Neuronal stem cell (in vitro differentiated cells): ENCODE measurements around the gene RIOK2.
"Not testable (repeated sequence)": the region's sequence is repeated elsewhere in the genome, so short reads cannot be mapped to it uniquely, and the experiment has no call there.

Experiments
- DNase-seq: peaks from one replicate; pipeline ENCODE4 v3.0.0-alpha.2; 2013; ENCODE audit warnings: low spot score
- H2AFZ ChIP-seq: one replicate; pipeline ENCODE4 v1.6.1; 2013; ENCODE audit warnings: mild to moderate bottlenecking, low read length, inconsistent platforms
- H2AK5ac ChIP-seq: 2 replicates; pipeline ENCODE4 v1.6.1; 2013; ENCODE audit warnings: low read depth, mild to moderate bottlenecking, inconsistent platforms, low read length, moderate library complexity, mixed read lengths
- H2BK120ac ChIP-seq: 2 replicates; pipeline ENCODE4 v1.6.1; 2013; ENCODE audit warnings: low read depth, mild to moderate bottlenecking, inconsistent platforms, low read length, moderate library complexity, mixed read lengths
- H2BK12ac ChIP-seq: one replicate; pipeline ENCODE4 v1.6.1; 2013; ENCODE audit warnings: low read length, inconsistent platforms
- H2BK15ac ChIP-seq: 2 replicates; pipeline ENCODE4 v1.6.1; 2013; ENCODE audit warnings: mild to moderate bottlenecking, low read length, inconsistent platforms, mixed read lengths
- H2BK5ac ChIP-seq: one replicate; pipeline ENCODE4 v1.6.1; 2013; ENCODE audit warnings: inconsistent platforms, mild to moderate bottlenecking, low read length, moderate library complexity
- H3K14ac ChIP-seq: one replicate; pipeline ENCODE4 v1.6.1; 2013; ENCODE audit warnings: low read length, inconsistent platforms
- H3K18ac ChIP-seq: 2 replicates; pipeline ENCODE4 v1.6.1; 2013; ENCODE audit warnings: low read length, inconsistent platforms
- H3K23ac ChIP-seq: 2 replicates; pipeline ENCODE4 v1.6.1; 2013; ENCODE audit warnings: low read depth, mild to moderate bottlenecking, mixed read lengths, low read length, inconsistent platforms; ENCODE audit not compliant: poor library complexity
- H3K27ac ChIP-seq: replicated peaks from 3 replicates; pipeline ENCODE4 v1.5.1; 2013; ENCODE audit warnings: low read length, inconsistent platforms
- H3K27me3 ChIP-seq, 3 experiments: 2 replicates each; pipeline ENCODE4 v1.6.1; 2013; ENCODE audit warnings: low read length in 3 of 3, mild to moderate bottlenecking in 2 of 3, inconsistent platforms in 1 of 3, low read depth in 1 of 3, mixed read lengths in 1 of 3, moderate library complexity in 1 of 3; ENCODE audit not compliant: control insufficient read depth in 3 of 3, insufficient read depth in 3 of 3
- H3K36me3 ChIP-seq, 2 donors: replicated peaks in 1 of 2; 2 replicates each; pipeline ENCODE4 v1.6.1; 2013; ENCODE audit warnings: low read length in 2 of 2; ENCODE audit not compliant: control insufficient read depth in 2 of 2, insufficient read depth in 2 of 2
- H3K4ac ChIP-seq: 2 replicates; pipeline ENCODE4 v1.6.1; 2013; ENCODE audit warnings: inconsistent platforms, mild to moderate bottlenecking, low read length, moderate library complexity
- H3K4me1 ChIP-seq, 2 donors: 1 replicate in 1 of 2; 2 replicates in 1 of 2; pipeline ENCODE4 v1.6.1; 2013; ENCODE audit warnings: low read length in 2 of 2, low read depth in 1 of 2; ENCODE audit not compliant: control insufficient read depth in 2 of 2, insufficient read depth in 1 of 2
- H3K4me2 ChIP-seq: one replicate; pipeline ENCODE4 v1.6.1; 2013; ENCODE audit warnings: mild to moderate bottlenecking, low read length, inconsistent platforms; ENCODE audit not compliant: insufficient read depth, poor library complexity, severe bottlenecking
- H3K4me3 ChIP-seq, 2 donors: 2 replicates each; pipeline ENCODE4 v1.5.1; 2013; ENCODE audit warnings: low read length in 2 of 2, mild to moderate bottlenecking in 2 of 2, inconsistent platforms in 1 of 2, moderate library complexity in 1 of 2
- H3K79me1 ChIP-seq: one replicate; pipeline ENCODE4 v1.6.1; 2013; ENCODE audit warnings: low read depth, mild to moderate bottlenecking, inconsistent platforms, low read length, moderate library complexity
- H3K9ac ChIP-seq: one replicate; pipeline ENCODE4 v1.6.1; 2013; ENCODE audit warnings: mild to moderate bottlenecking, low read depth, low read length, inconsistent platforms; ENCODE audit not compliant: poor library complexity
- H3K9me3 ChIP-seq, 2 donors: replicated peaks in 1 of 2; 2 replicates each; pipeline versions ENCODE3 to v1.6.1; 2013; ENCODE audit warnings: low read length in 2 of 2, mild to moderate bottlenecking in 2 of 2, inconsistent platforms in 1 of 2, low read depth in 1 of 2, mixed read lengths in 1 of 2, moderate library complexity in 1 of 2; ENCODE audit not compliant: control insufficient read depth in 2 of 2, insufficient read depth in 1 of 2
- H4K8ac ChIP-seq: one replicate; pipeline ENCODE4 v1.6.1; 2013; ENCODE audit warnings: low read depth, mild to moderate bottlenecking, inconsistent platforms, low read length, moderate library complexity
- H4K91ac ChIP-seq: one replicate; pipeline ENCODE4 v1.6.1; 2013; ENCODE audit warnings: low read length, low read depth, mild to moderate bottlenecking, inconsistent platforms; ENCODE audit not compliant: poor library complexity
- WGBS, 2 donors: extraction: QIAGEN DNeasy Blood & Tissue Kit; methylation state at CpG; one replicate each; pipeline ENCODE4 v1.1.7; 2013; ENCODE audit warnings: missing lambda C conversion rate in 2 of 2, mixed read lengths in 1 of 2; ENCODE audit not compliant: insufficient read length in 2 of 2, insufficient replicate concordance in 1 of 2; ENCODE audit errors: extremely low coverage in 2 of 2; 5-methylcytosine and 5-hydroxymethylcytosine counted together

RIOK2 gene

GRCh38 chr5:97140250-97140649 is 42.8 kb downstream of the RIOK2 start:
- not testable (repeated sequence) for H3K4ac ChIP-seq, H2AFZ ChIP-seq, H3K36me3 ChIP-seq, H4K8ac ChIP-seq, H3K9me3 ChIP-seq, H2BK120ac ChIP-seq, H3K27me3 ChIP-seq, H2BK15ac ChIP-seq, H4K91ac ChIP-seq, H2BK5ac ChIP-seq, DNase-seq, H3K18ac ChIP-seq, H3K14ac ChIP-seq, H2BK12ac ChIP-seq, H3K23ac ChIP-seq, H2AK5ac ChIP-seq, H3K9ac ChIP-seq, H3K79me1 ChIP-seq
- H3K4me1 ChIP-seq = peaks cover 14 to 22% of the 10 kb centered on the region in 2 donors
- H3K4me2 ChIP-seq = peak overlapping the region; percentile 55
- peak overlapping the region; percentile 34 for H3K27ac ChIP-seq
- no CpG with 5 or more reads among the region's 1 CpG for WGBS, 2 donors
- H3K4me3 ChIP-seq = peak overlapping the region; percentile 51 to 56

- Histone ChIP-seq H3K79me1 (peaks cover 2% of the 10 kb centered on the region), H3K27ac (no peak overlapping the region), H3K9me3 (peaks cover 0 to 5% of the 10 kb centered on the region in 2 donors), H3K23ac (no peak overlapping the region), H3K4ac (no peak overlapping the region), H3K27me3 (no peaks in the 10 kb centered on the region), H2AFZ (no peak overlapping the region), H4K91ac (no peak overlapping the region), H3K36me3 (peaks cover 0 to 13% of the 10 kb centered on the region in 2 donors), H3K4me3 (no peak overlapping the region), H2BK120ac (no peak overlapping the region), H2AK5ac (no peak overlapping the region), H3K14ac (no peak overlapping the region), H4K8ac (no peak overlapping the region), H3K18ac (no peak overlapping the region), H3K9ac (no peak overlapping the region), H3K4me2 (no peak overlapping the region), H3K4me1 (peaks cover 17 to 24% of the 10 kb centered on the region in 2 donors), H2BK5ac (no peak overlapping the region), H2BK15ac (no peak overlapping the region), H2BK12ac (no peak overlapping the region)
- WGBS, 2 donors = no CpG with 5 or more reads among the region's 4 CpGs
- no peak for DNase-seq
These were observed 46.6 kb downstream of the RIOK2 start for GRCh38 chr5:97136475-97136874.

GRCh38 chr5:97135868-97136267 is 47.2 kb downstream of the RIOK2 start:
- Histone ChIP-seq H2BK12ac (no peak overlapping the region), H3K79me1 (peaks cover 2% of the 10 kb centered on the region), H2AK5ac (no peak overlapping the region), H3K27ac (no peak overlapping the region), H3K4me1 (peaks cover 17 to 30% of the 10 kb centered on the region in 2 donors), H3K18ac (no peak overlapping the region), H3K9ac (no peak overlapping the region), H2BK5ac (no peak overlapping the region), H3K4ac (no peak overlapping the region), H3K23ac (no peak overlapping the region), H3K36me3 (peaks cover 0 to 16% of the 10 kb centered on the region in 2 donors), H4K8ac (no peak overlapping the region), H2BK120ac (no peak overlapping the region), H3K27me3 (no peaks in the 10 kb centered on the region), H2BK15ac (no peak overlapping the region), H3K14ac (no peak overlapping the region), H3K4me2 (no peak overlapping the region), H4K91ac (no peak overlapping the region), H3K4me3 (no peak overlapping the region), H2AFZ (no peak overlapping the region), H3K9me3 (peaks cover 0 to 5% of the 10 kb centered on the region in 2 donors)
- no CpG with 5 or more reads among the region's 4 CpGs for WGBS, 2 donors
- no peak for DNase-seq

GRCh38 chr5:97134634-97135033 is 48.4 kb downstream of the RIOK2 start:
- peaks cover 0 to 5% of the 10 kb centered on the region in 2 donors for H3K9me3 ChIP-seq
- H2BK5ac ChIP-seq = no peak overlapping the region
- H3K27me3 ChIP-seq = no peaks in the 10 kb centered on the region
- H3K36me3 ChIP-seq = peaks cover 0 to 16% of the 10 kb centered on the region in 2 donors
- no peak overlapping the region for H2AK5ac ChIP-seq
- no peak overlapping the region for H2BK120ac ChIP-seq
- no peak overlapping the region for H3K18ac ChIP-seq
- no peak overlapping the region for H3K23ac ChIP-seq
- no peak overlapping the region for H2BK15ac ChIP-seq
- no peak overlapping the region for H2BK12ac ChIP-seq
- no CpG with 5 or more reads among the region's 3 CpGs for WGBS, 2 donors
- peak overlapping the region; percentile 49 for H3K27ac ChIP-seq
- DNase-seq = peak; percentile 57
- no peak overlapping the region for H4K91ac ChIP-seq
- no peak overlapping the region for H3K14ac ChIP-seq
- no peak overlapping the region for H3K4me3 ChIP-seq
- H3K4ac ChIP-seq = no peak overlapping the region
- H3K4me2 ChIP-seq = no peak overlapping the region
- H3K79me1 ChIP-seq = peaks cover 2% of the 10 kb centered on the region
- H3K9ac ChIP-seq = no peak overlapping the region
- H3K4me1 ChIP-seq = peaks cover 14 to 34% of the 10 kb centered on the region in 2 donors
- no peak overlapping the region for H2AFZ ChIP-seq
- no peak overlapping the region for H4K8ac ChIP-seq
